Mammary epithelial cell (primary cell): Measurements from ENCODE around the gene DDAH1.

Experiments
- EZH2 ChIP-seq: IDR thresholded peaks from 2 replicates; pipeline ENCODE4 v1.6.1; 2012; ENCODE audit warnings: low read length, inconsistent platforms, borderline replicate concordance
- TF ChIP-seq, protein P1 (sequence below), 2 donors: IDR thresholded peaks in 1 of 2; conservative IDR thresholded peaks in 1 of 2; 2 replicates each; pipeline ENCODE4 v1.5.1; 2011 to 2012; ENCODE audit warnings: inconsistent platforms in 2 of 2, low read length in 2 of 2, mild to moderate bottlenecking in 2 of 2, control low read depth in 1 of 2, low read depth in 1 of 2; ENCODE audit not compliant: insufficient read depth in 1 of 2; ENCODE audit errors: extremely low read depth in 1 of 2

DNA sequence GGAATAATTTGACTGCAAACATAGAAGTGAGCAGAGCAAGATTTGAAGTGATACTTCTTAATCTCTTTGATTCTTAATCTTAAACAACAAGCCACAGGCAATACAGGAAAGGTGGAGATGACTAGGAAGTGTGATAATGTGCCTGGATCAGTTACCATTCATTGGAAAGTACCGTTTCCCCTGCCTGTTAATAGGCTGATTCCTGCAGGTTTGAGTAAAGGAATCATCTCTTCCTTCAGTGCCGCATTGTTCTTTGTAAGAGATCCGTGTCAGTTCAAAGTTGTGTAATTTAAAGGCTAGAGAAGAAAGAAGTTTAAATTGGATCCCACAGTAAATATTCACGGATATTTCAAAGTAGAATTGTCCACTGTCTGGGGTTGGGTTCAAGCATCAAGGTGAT is 145.0 kb downstream of the DDAH1 start:
- TF ChIP-seq, protein P1, sequence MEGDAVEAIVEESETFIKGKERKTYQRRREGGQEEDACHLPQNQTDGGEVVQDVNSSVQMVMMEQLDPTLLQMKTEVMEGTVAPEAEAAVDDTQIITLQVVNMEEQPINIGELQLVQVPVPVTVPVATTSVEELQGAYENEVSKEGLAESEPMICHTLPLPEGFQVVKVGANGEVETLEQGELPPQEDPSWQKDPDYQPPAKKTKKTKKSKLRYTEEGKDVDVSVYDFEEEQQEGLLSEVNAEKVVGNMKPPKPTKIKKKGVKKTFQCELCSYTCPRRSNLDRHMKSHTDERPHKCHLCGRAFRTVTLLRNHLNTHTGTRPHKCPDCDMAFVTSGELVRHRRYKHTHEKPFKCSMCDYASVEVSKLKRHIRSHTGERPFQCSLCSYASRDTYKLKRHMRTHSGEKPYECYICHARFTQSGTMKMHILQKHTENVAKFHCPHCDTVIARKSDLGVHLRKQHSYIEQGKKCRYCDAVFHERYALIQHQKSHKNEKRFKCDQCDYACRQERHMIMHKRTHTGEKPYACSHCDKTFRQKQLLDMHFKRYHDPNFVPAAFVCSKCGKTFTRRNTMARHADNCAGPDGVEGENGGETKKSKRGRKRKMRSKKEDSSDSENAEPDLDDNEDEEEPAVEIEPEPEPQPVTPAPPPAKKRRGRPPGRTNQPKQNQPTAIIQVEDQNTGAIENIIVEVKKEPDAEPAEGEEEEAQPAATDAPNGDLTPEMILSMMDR (conservative IDR thresholded peaks at IDR 0.05 in 1 of 2, IDR thresholded peaks at IDR 0.05 in 1 of 2; ENCODE audit: extremely low read depth in 1 of 2, insufficient read depth in 1 of 2, low read depth in 1 of 2, low read length in 2 of 2) = no peak
- no peak for TF ChIP-seq EZH2
